ENCODE data around the gene FICD.

DNA sequence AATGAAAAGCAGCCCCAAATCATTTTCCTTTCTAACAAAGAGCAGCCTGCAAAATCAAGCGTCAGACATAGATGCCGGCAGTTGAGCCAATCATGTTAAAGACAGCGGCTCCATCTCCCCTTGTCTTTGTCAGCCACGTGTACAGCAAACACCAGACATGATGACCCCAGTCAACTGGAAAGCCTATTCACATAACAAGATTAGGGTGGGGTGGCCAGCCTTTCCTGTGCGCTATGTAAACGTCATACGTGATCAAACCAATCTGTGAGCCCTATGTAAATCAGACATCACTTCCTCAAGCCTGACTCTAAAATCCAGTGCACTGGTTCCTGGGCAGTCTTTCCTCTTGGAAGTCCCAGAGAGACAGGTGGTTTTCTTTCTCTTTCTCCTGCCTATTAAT is 9.9 kb upstream of the FICD start:
- TF ChIP-seq, protein P1, sequence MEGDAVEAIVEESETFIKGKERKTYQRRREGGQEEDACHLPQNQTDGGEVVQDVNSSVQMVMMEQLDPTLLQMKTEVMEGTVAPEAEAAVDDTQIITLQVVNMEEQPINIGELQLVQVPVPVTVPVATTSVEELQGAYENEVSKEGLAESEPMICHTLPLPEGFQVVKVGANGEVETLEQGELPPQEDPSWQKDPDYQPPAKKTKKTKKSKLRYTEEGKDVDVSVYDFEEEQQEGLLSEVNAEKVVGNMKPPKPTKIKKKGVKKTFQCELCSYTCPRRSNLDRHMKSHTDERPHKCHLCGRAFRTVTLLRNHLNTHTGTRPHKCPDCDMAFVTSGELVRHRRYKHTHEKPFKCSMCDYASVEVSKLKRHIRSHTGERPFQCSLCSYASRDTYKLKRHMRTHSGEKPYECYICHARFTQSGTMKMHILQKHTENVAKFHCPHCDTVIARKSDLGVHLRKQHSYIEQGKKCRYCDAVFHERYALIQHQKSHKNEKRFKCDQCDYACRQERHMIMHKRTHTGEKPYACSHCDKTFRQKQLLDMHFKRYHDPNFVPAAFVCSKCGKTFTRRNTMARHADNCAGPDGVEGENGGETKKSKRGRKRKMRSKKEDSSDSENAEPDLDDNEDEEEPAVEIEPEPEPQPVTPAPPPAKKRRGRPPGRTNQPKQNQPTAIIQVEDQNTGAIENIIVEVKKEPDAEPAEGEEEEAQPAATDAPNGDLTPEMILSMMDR (IDR thresholded peaks at IDR 0.05) = no peak
- TF ChIP-seq POLR2A (IDR thresholded peaks at IDR 0.05) = no peak
- TF ChIP-seq POLR2AphosphoS5 (IDR thresholded peaks at IDR 0.05) = no peak
